ENCODE results near the gene AOPEP. TPM values are rescaled to one million over a fixed set of nuclear protein-coding genes. Genes with fewer than 3 reads are reported as not detected.

The AOPEP gene
- polyA plus RNA-seq, 1 donor: 44.3 TPM

DNA sequence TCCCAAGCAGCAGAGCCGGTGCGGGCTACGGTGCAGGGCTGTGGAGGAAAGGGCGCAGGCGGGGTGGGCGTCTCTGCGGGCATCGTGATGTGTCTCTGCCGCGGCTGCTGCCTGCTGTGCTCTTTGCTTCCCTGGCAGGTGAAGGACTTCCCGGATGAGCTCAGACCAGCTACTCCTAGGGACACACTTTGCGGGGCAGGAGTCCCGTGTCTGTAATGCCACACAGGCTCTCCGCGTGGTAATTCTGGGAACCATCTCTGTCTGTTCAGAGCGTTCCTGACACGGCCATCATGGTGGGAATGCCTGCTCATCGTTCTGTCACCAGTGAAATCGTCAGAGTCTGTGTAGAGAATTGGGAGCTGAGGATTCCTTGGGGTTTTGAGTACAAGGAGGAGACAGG lies 355.5 kb downstream of the AOPEP start:
- Histone ChIP-seq H3K27me3 (ENCODE audit: control insufficient read depth, insufficient read depth, low read length) (no peaks in the 10 kb centered on the region), H3K36me3 (ENCODE audit: control insufficient read depth, insufficient read depth, low read length) (peaks cover 74% of the 10 kb centered on the region), H3K9me3 (ENCODE audit: control insufficient read depth, low read depth, low read length) (peaks cover 4% of the 10 kb centered on the region), H3K4me3 (ENCODE audit: low read length) (no peak overlapping the region), H3K27ac (ENCODE audit: low read length) (no peak overlapping the region), H3K4me1 (ENCODE audit: control insufficient read depth, insufficient read depth, low read length) (peaks cover 15% of the 10 kb centered on the region)
- no CpG with 5 or more reads among the region's 19 CpGs for WGBS (ENCODE audit: insufficient coverage, low lambda C conversion rate)
- no peak for DNase-seq

DNA sequence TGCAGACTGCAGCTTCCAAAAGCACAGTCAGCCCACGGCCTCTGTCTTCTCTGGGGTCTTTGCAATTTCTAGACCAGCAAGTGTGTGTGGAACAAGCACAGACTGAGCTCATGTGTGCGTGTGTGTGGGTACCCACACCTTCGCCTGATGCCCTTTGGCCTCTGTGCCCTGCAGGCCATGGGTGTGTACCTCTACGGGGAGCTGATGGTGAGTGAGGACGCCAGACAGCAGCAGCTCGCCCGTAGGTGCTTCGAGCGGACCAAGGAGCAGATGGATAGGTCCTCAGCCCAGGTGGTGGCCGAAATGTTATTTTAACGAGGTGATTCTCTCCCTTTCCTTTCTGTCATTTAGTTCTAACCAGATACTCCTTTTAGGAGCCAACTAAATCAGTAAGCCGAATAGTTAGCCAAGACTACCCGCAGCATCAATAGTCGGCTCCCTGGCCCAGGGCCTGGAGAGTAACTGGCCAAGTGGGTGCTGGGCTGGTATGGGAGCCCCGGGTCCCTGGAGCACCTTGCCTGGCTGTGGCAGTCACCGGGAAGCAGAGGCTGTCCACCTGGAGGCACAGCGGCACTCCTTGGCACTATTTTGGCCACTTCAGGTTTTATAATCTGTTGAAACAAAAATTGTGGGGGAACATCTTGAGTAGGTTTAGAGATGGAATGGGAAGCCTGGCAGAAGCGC lies 356.0 kb downstream of the AOPEP start:
- no peak for DNase-seq
- peaks cover 73% of the 10 kb centered on the region for H3K36me3 ChIP-seq (ENCODE audit: control insufficient read depth, insufficient read depth, low read length)
- peaks cover 4% of the 10 kb centered on the region for H3K9me3 ChIP-seq (ENCODE audit: control insufficient read depth, low read depth, low read length)
- H3K27me3 ChIP-seq (ENCODE audit: control insufficient read depth, insufficient read depth, low read length): no peaks in the 10 kb centered on the region
- no peak overlapping the region for H3K27ac ChIP-seq (ENCODE audit: low read length)
- peaks cover 10% of the 10 kb centered on the region for H3K4me1 ChIP-seq (ENCODE audit: control insufficient read depth, insufficient read depth, low read length)
- no peak overlapping the region for H3K4me3 ChIP-seq (ENCODE audit: low read length)
- no CpG with 5 or more reads among the region's 18 CpGs for WGBS (ENCODE audit: insufficient coverage, low lambda C conversion rate)

DNA sequence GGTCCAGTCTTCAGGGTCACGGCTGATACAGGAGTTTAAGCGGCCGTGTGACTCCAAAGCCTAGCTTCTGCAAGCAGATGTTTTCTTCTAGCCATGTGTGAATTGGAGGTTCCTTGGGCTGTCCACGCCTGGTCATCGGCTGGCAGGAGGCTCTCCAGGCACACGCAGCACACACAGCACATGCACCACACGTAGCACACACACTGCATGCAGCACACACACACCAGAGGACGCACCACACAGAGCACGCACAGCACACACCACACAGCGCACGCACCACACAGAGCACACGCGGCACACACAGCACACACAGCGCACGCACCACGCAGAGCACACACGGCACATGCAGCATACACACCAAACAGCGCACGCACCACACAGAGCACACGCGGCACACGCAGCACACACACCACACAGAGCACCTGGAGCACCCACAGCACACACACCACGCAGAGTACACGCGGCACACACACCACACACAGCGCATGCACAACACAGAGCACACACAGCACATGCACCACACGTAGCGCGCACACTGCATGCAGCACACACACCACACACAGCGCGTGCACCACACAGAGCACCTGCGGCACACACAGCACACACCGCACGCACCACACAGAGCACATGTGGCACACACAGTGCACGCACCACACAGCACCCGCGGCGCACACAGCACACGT lies 356.7 kb downstream of the AOPEP start:
- H3K4me1 ChIP-seq (ENCODE audit: control insufficient read depth, insufficient read depth, low read length): peaks cover 10% of the 10 kb centered on the region
- DNase-seq: no peak
- no peak overlapping the region for H3K27ac ChIP-seq (ENCODE audit: low read length)
- peaks cover 74% of the 10 kb centered on the region for H3K36me3 ChIP-seq (ENCODE audit: control insufficient read depth, insufficient read depth, low read length)
- H3K27me3 ChIP-seq (ENCODE audit: control insufficient read depth, insufficient read depth, low read length): no peaks in the 10 kb centered on the region
- H3K9me3 ChIP-seq (ENCODE audit: control insufficient read depth, low read depth, low read length): peaks cover 4% of the 10 kb centered on the region
- no CpG with 5 or more reads among the region's 39 CpGs for WGBS (ENCODE audit: insufficient coverage, low lambda C conversion rate)
- H3K4me3 ChIP-seq (ENCODE audit: low read length): no peak overlapping the region

DNA sequence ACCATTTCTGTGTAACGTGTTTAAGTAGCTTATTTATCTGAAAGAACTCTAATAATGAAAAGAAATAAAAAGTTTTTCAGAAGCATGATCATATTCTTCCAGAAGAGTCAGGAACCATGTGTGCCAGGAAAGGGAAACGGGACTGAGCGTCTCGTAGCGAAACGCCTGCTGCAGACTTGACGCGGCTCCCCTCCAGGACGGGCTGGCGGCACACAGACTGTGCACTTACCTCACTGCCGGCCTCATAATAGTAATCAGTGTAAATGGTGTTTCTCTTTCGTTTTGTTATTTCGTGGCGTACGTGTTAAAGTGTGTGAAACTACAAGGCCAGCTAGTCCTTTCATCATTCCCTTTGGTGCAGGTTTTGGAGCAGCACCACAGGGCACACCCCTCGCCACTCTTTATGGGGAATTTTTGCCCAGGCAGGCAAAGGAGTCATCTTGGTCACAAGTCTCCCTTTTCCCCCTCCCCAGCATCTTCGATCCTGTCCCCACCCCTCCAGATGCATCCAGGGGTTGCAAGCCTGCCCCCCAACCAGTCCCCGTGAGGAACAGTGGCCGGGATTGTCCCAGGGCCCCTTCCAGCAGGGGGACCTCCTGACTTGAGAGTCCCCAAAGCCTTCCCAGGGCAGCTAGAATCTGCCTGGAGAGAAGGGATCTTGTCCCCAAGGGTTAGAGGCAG lies 357.9 kb downstream of the AOPEP start:
- Histone ChIP-seq H3K4me3 (ENCODE audit: low read length) (no peak overlapping the region), H3K36me3 (ENCODE audit: control insufficient read depth, insufficient read depth, low read length) (peaks cover 77% of the 10 kb centered on the region), H3K27ac (ENCODE audit: low read length) (no peak overlapping the region), H3K27me3 (ENCODE audit: control insufficient read depth, insufficient read depth, low read length) (no peaks in the 10 kb centered on the region), H3K4me1 (ENCODE audit: control insufficient read depth, insufficient read depth, low read length) (no peaks in the 10 kb centered on the region), H3K9me3 (ENCODE audit: control insufficient read depth, low read depth, low read length) (peaks cover 4% of the 10 kb centered on the region)
- DNase-seq: no peak
- 100% methylated on average over 1 of the region's 19 CpGs for WGBS (ENCODE audit: insufficient coverage, low lambda C conversion rate)

DNA sequence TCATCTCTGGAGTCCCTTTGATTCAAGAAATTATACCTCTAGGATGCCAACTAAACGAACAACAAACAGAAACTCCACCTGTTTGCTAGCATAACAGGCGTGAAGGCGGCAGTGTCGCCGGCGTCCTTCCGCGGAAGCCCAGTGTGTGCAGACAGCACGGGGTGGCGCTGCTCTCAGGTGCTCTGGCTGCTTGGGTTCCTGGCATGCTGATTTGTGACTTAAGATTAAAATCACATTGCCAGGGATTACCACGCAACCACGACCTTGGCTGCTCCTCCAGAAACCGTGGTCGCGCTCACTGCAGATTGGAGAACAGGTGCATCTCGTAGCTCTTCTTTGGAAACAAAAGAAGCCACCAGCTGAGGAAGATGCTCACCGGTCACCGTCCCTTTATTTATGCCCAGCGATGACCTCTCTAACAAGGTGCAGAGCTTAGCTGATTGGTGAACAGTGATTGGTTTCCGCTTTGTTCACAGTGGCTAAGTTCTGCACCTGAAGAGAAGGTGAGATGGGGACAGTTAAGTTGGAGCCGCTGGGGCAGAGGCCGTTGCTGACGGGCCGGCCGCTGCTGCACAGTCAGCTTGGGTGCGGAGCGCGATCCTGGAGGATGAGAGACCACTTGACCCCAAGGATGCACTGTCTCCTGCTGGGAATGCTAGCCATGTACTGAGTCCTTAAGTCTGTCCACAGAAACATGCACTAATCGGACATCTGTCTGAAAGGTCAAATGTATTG lies 358.7 kb downstream of the AOPEP start:
- DNase-seq: no peak
- WGBS (ENCODE audit: insufficient coverage, low lambda C conversion rate): 80% methylated on average over 1 of the region's 29 CpGs
- no peak overlapping the region for H3K27ac ChIP-seq (ENCODE audit: low read length)
- peaks cover 85% of the 10 kb centered on the region for H3K36me3 ChIP-seq (ENCODE audit: control insufficient read depth, insufficient read depth, low read length)
- H3K4me1 ChIP-seq (ENCODE audit: control insufficient read depth, insufficient read depth, low read length): peaks cover under 1% of the 10 kb centered on the region
- H3K9me3 ChIP-seq (ENCODE audit: control insufficient read depth, low read depth, low read length): peaks cover 4% of the 10 kb centered on the region
- no peak overlapping the region for H3K4me3 ChIP-seq (ENCODE audit: low read length)
- H3K27me3 ChIP-seq (ENCODE audit: control insufficient read depth, insufficient read depth, low read length): no peaks in the 10 kb centered on the region

DNA sequence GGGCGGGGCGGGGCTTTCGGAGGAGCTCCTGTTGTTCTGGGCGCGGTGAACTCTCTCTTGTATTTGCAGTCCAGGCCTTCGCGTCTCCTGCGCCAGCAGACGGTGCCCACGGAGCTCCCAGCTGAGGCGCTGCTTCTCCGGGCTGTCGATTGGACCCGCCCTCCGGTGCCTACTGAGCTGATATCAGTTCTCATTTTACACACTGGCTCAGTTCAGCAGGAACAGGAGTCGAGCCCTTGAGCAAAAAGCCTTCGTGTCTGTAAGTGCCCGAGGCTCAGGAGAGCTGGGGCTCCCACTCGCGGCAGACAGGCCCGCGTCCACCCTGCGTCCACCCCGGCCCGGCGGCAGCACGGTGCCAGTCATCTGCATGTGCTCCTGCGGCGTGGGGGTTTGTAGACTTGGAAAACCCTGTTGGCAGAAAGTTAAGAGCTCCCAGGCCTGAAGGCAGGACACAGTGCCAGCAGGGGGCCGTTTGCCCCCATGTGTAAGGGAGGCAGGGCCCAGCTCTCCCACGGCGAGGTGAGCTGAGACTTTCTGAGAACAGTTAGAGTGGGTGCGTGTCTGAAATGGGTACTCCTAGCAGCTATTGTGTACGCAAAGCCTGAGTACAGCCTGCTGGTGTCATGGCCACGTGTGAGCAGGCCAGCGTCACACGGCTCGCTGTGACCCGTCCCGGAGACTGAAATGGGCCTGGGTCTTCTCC lies 359.5 kb downstream of the AOPEP start:
- peaks cover 82% of the 10 kb centered on the region for H3K36me3 ChIP-seq (ENCODE audit: control insufficient read depth, insufficient read depth, low read length)
- H3K9me3 ChIP-seq (ENCODE audit: control insufficient read depth, low read depth, low read length): peaks cover 4% of the 10 kb centered on the region
- no CpG with 5 or more reads among the region's 40 CpGs for WGBS (ENCODE audit: insufficient coverage, low lambda C conversion rate)
- no peaks in the 10 kb centered on the region for H3K27me3 ChIP-seq (ENCODE audit: control insufficient read depth, insufficient read depth, low read length)
- peaks cover 9% of the 10 kb centered on the region for H3K4me1 ChIP-seq (ENCODE audit: control insufficient read depth, insufficient read depth, low read length)
- no peak overlapping the region for H3K4me3 ChIP-seq (ENCODE audit: low read length)
- no peak for DNase-seq
- H3K27ac ChIP-seq (ENCODE audit: low read length): no peak overlapping the region

DNA sequence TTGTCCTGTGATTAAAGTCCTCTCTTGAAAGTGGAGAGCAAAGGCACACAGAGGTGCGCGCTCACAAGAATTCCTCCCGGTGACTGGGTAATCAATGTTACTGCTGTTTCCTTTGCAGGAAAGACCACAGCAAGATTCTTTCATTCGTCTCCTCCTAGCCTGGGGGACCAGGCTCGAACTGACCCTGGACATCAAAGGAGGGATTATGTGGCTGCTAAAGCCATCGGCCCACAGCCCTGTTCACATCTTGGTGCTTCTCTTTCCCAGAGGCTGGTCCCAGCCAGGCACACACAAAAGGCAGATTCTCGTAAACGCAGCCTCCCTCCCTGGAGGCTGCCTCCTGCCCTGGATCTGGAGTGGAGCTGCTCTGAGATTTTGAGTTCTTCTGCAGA lies 360.1 kb downstream of the AOPEP start:
- no CpG with 5 or more reads among the region's 8 CpGs for WGBS (ENCODE audit: insufficient coverage, low lambda C conversion rate)
- no peak for DNase-seq
- Histone ChIP-seq H3K36me3 (ENCODE audit: control insufficient read depth, insufficient read depth, low read length) (peaks cover 78% of the 10 kb centered on the region), H3K27me3 (ENCODE audit: control insufficient read depth, insufficient read depth, low read length) (no peaks in the 10 kb centered on the region), H3K9me3 (ENCODE audit: control insufficient read depth, low read depth, low read length) (peaks cover 4% of the 10 kb centered on the region), H3K4me3 (ENCODE audit: low read length) (no peak overlapping the region), H3K4me1 (ENCODE audit: control insufficient read depth, insufficient read depth, low read length) (peaks cover 14% of the 10 kb centered on the region), H3K27ac (ENCODE audit: low read length) (no peak overlapping the region)

DNA sequence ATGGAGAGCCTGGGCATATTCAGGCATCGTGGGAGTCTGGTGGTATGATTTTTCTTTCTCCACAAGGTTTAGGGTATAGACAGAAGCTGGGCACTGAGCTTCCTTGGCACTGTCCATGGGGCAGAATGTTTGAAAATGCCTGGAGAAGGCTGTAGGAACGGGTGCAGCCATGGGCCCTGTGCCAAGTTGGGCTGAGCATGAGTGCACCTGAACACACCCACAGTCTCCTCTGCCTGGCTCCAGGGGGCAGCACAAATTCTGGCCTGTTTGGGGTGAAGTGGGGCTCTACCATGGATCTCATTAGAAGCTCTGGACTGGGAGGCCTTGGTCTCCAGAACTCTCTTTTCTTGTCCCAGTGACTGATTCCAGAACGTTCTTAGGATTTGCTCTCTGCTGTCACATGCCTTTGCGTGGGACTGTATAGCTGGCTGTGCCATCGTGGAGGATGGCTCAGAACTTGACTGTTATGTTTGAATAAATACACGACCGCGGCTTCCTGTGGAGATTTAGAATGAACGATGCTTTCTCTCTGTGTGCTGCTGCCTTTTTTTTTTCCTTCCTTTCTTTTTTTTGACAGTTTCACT lies 361.3 kb downstream of the AOPEP start:
- Histone ChIP-seq H3K27me3 (ENCODE audit: control insufficient read depth, insufficient read depth, low read length) (no peaks in the 10 kb centered on the region), H3K4me1 (ENCODE audit: control insufficient read depth, insufficient read depth, low read length) (peaks cover 26% of the 10 kb centered on the region), H3K9me3 (ENCODE audit: control insufficient read depth, low read depth, low read length) (peaks cover 4% of the 10 kb centered on the region), H3K27ac (ENCODE audit: low read length) (no peak overlapping the region), H3K36me3 (ENCODE audit: control insufficient read depth, insufficient read depth, low read length) (peaks cover 66% of the 10 kb centered on the region), H3K4me3 (ENCODE audit: low read length) (no peak overlapping the region)
- 100% methylated on average over 1 of the region's 9 CpGs for WGBS (ENCODE audit: insufficient coverage, low lambda C conversion rate)
- DNase-seq: no peak

DNA sequence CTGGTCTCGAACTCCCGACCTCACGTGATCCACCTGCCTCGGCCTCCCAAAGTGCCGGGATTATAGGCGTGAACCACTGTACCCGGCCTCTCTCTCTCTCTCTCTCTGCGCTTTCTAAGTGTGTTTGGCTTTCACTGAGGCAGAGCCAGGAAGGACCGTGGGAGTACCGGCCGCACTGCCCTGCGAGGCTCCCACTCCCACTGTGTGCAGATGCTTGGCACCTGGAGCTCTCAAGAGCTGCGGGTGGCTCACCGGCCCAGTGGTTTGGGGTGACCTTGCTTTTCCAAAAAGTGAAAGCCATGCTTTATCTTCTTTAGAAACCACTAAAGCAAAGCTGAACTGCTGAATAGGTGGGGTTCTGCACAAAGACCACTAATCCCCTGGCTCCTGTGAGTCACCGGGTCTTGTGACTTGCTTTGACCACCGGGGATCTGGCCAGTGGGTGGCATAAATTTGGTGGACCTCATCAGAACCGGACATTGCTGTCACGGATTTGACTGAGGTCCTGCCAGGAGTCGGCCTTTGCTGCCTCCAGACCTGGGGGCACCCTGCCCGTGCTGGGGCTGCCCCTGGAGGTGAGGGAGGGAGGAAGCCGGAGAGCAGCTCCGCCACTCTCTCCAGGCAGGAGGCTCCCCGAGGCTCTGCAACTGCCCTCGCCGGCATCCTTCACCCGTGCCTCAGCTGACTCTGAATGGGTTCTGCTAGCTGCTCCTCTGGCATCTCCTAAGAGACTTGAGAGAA lies 362.1 kb downstream of the AOPEP start:
- no CpG with 5 or more reads among the region's 26 CpGs for WGBS (ENCODE audit: insufficient coverage, low lambda C conversion rate)
- Histone ChIP-seq H3K9me3 (ENCODE audit: control insufficient read depth, low read depth, low read length) (peaks cover 4% of the 10 kb centered on the region), H3K4me3 (ENCODE audit: low read length) (no peak overlapping the region), H3K27ac (ENCODE audit: low read length) (no peak overlapping the region), H3K36me3 (ENCODE audit: control insufficient read depth, insufficient read depth, low read length) (peaks cover 58% of the 10 kb centered on the region), H3K27me3 (ENCODE audit: control insufficient read depth, insufficient read depth, low read length) (no peaks in the 10 kb centered on the region), H3K4me1 (ENCODE audit: control insufficient read depth, insufficient read depth, low read length) (peaks cover 34% of the 10 kb centered on the region)
- no peak for DNase-seq

Data from large intestine (tissue), 3 donors.